Embryonic facial prominence (tissue), 1 donor: ENCODE data around the gene SHMT2.

Experiments
- DNase-seq: peaks from one replicate; pipeline ENCODE4 v3.0.0-alpha.2; 2016; ENCODE audit errors: extremely low spot score

SHMT2 gene

DNA sequence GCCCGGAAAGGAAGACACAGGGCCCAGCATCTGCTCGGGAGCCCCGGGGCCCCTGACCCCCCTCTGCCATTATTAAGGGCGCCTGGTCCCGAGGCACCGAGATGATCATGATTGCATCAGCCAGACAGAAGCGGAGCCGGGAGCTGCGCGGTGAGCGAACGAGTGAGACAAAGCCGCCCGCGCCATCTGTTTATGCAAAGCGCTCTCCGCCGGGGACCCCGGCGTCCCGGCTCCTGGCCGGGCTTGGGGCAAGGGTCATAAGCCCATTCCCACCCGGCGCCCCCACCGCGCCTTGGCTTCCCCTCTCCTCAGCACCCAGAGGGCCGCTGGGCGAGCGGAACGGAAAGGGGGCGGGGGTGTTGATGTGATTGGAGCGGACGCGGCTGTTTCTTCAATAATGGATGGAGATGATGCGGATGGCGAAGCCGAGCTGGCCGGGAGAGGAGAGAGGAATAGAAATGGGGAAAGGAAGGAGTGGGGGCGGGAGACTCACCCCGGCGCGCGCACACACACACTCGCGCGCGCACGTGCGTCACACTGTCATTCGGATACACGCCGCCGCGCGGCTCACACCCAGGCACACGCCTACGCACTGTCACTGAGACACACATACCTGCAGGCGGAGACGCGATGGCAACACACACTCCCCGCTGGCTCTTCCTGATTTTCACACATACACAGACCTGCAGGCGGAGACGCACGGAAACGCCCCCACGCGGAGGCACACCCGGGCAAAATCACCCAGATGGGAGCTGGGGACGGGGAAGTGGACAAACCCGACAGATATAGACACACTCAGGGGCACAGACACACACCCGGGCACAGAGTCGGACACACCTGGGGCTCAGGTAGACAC is 10.8 kb downstream of the SHMT2 start:
- DNase-seq: no peak

DNA sequence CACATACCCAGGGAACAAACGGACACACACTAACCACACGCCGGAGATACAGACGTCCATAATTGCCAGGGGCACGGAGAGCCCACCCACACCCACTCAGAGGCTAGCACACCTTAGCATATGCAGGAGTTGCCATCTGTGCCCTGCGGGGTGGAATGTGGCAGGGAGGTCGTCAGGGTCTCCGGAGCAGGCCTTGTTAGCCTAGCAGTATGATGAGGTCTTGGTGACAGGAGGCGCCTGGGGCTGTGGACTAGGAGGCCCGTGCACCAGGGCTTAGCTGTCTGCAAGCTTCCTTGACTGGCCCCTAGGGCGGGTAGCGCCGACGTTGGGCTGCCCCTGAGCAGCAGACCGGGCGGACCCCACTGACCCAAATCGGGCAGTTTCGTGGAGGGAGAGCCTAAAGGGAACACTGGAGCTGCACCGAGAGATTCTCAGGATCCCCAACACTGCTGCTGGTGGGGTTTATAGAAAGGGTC is 11.5 kb downstream of the SHMT2 start:
- DNase-seq: no peak

DNA sequence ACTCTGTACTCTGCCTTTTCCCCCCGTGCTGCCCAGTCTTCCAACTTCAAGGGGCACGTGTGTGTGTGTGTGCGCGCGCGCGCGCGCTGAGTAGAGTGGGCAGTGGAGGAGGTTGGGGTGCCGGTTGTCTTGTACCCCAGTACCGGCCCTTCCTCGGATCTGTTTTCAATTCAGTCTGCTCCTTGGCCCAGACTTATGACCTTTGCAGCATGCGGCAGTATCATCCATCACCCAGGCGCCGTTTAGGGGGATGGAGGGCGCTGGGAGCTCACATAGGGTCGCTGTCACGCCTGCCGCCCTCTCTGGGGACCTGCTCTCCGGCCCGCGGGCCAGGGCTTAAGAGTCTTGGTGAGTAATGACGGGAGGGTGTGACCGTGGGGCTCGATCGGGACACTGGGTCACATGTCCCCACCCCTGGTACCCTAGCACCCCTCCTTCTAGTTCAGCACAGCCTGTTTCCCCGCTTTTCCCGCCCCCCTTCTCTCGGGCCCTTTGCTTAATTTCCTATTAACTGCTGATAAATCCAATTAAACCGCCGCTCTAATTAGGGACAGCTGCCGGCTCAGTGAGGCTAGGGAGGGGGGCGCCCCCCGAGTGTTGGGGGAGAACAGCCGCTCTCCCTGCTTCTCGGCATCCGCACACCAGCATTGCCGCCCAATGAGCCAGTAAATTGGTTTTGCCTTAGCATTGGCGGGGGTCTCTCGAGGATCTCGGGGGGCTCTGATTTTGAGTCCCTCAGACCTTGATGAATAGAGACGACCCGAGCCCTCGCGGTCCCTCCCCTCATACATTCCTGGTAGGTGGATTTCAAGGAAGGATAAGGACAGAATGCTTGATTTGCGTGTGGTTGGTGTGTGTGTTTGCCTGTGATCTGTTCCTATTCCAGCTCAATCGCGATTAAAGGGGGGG is 12.1 kb downstream of the SHMT2 start:
- DNase-seq: no peak

DNA sequence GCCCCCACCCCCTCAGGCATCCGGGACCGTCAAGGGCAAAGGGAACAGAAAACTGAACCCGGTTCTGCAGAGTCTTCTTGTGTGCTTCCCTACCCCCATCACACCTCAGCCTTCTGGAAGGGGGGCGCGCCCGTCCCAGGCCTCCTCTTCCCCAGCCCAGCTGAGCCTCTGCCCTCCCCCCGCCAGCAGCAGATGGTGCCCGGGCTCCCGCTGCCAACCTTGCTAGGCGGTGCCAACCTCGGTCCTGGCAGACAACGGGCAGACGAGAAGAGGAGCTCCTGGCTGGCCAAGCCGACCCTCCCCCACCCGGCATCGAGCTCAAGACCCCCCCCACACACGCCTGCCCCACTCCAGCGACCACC is 12.8 kb downstream of the SHMT2 start:
- no peak for DNase-seq

DNA sequence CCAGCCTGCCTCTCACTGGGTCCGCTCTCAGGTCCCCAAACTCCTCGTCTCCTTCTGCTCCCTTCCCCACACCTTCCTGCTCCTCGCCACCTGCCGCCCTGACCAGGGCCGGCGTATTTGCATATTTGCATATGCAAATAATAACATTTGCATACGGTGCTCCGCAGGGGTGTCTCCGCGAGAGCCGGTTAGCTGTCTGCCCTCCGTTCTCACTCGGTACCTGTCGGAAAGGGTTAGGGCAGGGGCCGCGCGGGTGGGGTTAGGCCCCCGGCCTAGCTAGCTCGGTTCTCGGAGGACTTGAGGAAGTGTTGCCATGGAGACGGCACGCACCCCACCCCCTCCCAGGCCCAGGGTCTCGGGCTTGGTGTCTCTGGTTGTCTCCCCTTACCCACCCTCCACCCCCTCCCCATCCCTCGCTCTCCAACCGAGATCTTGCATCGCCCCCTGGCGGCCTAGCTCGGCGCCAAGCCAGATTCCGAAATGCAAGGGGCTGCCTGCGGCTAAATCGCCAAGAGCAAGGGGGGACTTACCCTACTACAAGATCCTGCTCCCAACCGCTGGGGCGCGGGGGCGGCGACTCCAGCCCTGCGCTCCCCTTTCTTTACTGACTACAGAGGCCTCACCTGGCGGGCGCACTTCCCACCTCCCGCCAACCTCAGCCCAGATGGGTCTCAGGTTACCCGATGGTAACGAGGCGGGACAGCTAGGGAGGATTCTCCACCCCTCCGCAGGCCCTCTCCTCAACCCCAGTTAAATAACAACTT is 13.4 kb downstream of the SHMT2 start:
- no peak for DNase-seq

DNA sequence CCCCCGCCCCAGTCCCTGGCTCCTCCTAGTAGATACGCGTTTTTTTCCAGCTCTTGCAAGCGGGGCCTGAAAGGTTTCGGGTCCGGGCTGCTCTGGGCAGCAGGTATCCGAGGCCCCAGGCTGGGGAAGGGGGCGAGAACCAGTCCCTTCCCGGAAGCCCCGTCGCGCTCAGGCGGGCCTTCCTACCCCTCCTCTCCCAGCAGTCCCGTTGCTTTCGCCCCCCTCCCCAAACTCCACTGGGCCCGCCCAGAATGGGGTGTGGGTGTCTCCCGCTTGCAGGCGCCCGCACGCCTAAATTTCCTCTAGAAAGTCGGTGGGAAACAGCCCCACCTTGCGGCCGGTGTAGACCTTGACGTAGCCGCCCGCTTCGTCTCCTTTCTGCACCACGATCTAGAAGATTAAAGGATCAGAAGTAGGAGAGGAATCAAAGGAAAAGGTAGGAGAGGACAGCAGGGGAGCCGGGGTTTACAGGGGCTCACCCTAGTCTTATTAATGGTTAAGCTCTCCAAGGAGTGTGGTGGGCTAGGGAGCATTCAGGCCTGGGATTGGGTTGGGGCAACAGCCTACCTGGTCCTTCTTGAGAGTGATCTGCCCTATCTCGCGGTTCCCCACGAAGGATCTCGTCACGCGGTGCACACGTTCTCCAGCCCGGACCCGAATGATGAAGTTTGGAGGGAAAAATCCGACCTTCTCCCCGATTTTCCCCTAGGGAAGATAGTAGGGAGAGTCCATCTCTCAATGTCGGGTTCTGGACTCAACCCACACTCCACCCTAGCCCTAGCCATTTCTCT is 14.2 kb downstream of the SHMT2 start:
- DNase-seq: no peak

DNA sequence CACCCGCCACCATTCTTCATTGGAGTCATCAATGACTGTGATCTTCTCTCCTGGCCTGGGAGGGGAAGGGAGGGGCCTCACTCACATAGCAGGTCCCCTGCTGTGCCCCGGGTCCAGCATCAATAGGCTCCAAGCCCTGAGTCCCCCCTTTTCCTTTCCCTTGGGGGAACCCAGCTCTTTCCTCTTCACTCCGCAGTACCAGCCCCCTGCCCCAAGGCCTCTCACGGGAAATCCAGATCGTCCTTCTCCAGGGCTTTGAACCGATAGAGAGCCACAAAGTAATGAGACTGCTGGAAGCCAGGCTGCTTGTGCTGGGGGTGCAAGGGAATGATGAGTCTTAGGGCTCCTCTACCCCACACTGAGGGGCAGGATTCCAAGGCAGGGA is 14.8 kb downstream of the SHMT2 start:
- DNase-seq: no peak

DNA sequence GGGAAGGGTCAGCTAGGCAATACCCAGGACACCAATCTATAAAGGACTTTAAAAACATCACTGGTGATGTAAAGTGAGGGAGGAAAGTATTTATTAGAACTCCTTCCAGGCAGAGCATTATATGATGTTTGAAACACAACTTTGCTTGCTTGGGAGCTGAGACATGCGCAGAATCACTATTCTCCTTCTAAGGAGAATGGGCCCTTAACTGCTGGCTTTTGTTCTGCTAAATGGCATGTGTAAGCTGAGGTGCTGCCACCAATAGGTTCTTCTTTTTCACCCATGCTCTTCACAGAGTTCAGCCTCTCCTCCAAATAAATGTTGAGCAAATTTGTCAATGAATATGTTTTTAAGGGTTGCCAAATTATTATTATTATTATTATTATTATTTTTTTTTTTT is 17.5 kb downstream of the SHMT2 start:
- DNase-seq: no peak

DNA sequence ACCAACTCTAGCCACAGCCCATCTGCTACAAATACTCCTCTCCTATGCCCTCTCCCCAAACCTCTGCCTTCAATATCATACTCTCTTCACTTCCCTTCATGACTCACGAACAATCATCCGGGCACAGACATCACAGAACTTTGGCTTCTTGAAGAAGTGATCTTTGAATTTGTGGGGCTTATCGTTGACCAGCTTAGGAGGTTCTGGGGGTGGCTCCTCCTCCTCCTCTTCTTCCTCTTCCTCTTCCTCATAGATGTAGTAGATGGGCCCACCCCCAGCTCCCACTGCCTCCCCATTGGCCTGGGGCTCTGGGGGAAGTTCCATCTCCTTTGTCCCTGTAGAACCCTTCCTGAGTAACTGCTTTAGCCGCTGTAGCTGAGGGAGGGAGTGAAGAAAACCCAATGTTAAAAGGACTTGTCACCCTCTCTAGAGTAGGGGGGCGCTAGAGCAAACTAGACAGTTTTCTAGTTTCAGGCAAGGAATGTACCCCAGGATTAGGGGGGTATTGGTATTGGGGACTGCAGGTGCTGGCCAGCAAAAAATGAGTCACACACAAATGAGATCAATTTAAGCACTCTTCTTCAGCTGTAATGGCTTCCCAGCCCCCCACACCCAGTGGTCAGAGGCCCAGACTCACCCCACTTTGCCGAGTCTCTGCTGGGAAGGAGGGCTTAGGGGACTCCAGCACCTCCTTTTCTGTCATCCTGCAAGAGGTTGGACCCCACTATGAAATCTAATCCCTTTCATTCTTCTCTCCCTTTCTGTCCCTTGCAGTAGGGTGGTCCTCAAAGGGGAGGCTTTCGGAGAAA is 19.6 kb downstream of the SHMT2 start:
- DNase-seq: no peak

DNA sequence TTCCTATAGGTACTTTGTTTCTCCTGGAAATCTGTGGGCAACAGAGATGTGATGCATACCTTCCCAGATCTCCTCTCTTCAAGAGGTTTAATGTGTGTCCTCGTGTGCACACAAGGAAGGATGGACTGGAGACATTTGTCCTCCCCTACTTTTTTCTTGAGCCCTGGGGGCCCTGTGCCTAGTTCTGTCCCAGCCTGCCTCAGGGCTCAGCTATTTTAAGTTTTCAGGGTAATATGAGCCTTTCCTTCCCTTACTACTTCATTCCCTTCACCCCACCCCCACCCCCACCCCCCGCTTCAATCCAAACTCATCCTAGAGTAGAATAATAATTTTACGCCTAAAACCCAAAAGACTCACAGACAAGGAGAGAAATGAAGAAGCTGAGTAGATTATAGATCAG is 21.0 kb downstream of the SHMT2 start:
- DNase-seq: no peak

DNA sequence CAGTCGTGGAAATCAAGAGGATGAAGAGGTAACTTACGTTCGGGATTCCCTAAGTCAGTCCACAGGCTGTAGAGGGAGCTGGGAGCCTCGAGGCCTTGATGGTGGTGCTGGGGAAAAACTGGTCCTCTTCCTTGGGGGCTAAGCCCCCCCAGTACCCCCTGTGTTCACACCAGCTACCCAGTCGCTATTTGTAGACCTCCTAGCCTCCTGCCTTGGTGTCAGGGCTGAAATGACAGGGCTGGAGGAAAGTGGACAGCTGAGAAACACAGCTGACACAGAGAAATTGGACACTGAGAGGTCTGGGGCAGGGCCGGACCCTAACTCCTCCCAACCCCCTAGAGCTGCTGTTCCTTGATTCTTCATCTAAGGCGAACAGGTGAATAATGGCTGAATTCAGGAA is 21.4 kb downstream of the SHMT2 start, which contains the start of gene STAC3:
STAC3 (minus strand) TSS at position 232 of the 400 bp plus-strand sequence. CDS start 1,551 bp downstream, outside the sequence.
- no peak for DNase-seq

DNA sequence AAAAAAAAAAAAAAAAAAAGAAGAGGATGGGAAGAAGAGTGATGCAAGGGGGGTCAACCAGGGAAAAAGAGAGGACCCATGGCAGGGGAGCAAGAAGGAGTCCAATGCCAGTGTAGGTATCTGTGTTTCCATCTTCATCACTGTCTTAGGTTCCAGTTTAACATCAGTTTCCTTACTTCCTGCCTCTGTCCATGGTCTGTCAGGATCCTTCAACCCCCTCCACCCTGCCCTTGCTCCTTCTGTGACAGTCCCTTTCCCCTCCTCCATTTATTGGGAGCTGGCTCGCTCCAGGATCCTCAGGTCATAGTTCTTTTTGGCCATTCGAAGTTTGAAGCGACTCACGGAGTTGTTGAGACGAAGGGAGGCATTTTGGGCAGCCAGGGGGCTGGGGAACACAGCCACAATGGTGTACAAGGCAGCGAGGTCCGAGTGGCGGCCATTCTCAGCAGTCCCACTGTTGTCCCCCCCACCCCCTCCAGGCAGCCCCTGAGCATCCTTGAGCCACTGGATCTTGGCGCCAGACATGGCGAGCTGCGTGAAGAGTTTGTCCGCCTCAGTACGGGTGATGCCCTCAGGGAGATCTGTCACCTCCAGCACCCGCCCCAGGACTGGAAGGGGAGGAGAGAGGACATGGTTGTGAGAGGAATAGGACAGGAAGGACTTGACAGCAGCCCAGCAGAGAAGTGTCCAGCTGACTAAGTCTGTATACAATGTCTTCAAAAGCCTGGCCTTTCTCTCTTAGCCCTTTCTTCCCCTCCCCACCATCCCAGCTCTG is 25.2 kb downstream of the SHMT2 start:
- DNase-seq: no peak

DNA sequence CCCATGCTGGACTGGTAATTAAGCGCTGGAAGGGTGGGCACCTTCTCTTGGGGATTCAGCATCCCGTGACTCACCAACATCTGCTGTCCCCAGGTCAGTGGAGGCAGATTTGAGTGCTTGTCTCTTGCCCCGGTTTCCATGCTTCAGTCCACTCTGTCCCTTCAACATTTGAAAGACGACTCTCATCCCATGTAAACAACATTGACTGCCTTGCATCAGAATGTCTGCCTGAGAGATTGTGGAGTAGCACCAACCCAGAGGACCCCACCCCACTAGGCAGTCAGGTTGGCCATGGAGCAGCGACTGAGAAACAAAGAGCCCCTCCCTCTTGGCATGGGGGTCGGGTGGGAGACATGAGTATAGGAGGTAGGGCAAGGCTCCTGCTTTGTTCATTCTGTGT is 26.4 kb downstream of the SHMT2 start:
- no peak for DNase-seq

DNA sequence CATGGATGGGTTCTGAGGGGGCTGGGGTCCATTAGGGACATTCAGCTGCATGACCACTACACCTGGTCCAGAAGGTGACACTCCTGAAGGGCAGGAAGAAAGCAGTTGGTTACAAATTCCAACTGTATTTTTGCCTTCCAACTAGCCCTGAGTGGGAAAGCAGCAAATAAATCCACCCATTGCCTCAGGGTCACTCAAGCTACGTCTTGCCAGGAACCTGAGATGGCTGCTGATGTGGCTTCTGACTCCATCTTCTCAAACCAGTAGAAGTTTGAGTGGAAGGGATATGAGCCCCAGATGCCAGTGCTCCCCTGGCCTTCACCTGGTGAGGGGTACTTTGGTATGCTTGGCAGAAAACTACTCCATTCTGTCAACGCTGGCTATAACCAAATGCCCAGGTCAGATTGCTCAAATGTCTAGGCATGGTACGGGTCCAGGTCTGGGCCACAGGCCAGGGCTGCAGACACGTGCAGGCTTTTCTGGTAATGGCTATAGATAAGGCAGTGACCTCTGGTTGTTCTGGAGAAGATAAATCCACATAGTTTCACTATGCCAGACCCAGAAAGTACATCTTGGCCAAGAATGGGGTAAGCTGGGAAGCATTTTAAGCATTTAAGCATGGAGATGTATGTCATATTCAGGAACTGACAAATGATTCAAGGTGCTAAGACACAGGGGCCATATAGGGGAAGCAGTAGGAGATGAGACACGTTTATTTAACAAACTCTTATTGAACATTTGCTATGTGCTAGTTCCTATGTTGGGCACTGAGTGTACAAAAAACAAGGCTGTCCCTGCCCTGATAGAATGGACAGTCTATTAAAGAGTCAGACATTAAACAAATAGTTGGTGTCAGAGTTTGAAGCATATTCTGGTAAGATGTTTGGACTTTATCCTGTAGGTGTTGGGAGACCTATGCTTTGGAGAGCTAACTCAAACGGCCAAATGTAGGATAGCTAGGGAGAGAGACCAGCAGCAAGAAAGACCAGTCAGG is 29.8 kb downstream of the SHMT2 start:
- no peak for DNase-seq

DNA sequence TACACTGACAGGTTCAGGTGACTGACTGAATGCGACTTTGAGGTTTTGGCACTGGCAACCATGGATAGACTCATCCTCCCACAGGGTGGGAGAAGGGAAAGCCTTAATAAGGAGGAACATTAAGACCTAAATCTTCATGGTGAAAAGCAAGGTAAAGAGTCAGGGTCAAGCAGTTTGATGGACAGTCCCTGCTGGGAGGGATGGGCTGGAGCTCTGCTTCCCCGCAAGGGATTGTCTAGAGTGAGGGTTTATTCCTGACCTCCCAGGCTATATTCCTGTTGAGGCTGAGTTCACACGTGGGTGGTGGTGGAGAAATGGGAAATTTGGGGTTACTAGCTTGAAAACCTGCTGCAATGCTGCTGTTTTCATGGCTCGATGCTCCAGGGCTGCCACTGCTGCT is 30.9 kb downstream of the SHMT2 start:
- no peak for DNase-seq

DNA sequence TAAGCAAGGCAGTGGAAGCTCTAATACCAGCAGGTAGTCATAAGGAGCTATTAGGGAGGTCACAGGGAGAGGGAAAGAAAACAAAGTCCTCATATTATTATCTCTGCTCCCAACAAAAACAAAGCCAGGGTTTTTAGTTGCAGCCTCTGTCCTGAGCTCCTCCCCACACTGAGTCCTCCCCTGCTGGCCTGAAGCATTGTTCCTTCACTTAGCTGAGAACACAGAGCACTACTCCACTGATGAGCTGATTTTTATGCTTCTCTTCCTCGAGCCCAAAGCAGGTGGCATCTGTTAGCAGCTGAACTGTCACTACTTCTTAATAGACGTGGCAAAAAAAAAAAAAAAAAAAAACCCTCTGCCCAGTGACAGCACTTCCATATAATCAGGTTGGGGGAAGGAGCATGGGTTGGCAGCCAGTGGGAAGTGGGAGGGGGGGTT is 31.9 kb downstream of the SHMT2 start:
- no peak for DNase-seq

DNA sequence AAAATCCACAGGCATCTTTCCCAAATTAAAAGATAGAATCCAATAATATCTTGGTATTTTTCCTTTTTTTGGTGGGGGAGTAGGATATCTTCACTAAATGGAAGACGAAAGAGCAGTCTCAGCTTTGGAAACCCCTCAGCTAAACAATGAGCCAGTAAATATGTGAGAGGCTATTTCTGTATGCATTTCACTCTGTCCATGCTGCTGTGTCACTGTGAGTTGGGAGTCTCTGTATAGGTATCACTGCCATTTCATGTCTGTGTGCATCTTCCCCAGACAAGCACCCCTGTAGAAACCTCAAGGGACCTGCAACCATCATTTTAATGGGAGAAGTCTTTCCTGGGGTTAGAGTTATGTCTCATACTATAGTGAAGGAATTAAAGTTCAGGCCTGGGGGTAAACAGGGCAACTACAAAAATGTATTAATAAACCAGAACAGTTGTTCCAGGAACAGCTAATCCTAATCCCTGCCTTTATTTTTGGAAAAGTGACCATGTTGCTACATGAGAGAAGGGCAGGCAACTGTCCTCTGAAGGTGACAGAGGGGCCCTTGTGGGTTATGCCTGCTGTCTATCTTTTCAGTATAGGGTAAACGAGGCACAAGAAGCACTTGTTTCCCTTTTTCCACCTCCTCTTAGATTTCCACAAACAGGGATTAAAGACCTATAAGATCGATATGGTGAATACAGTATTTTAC is 32.8 kb downstream of the SHMT2 start:
- no peak for DNase-seq

DNA sequence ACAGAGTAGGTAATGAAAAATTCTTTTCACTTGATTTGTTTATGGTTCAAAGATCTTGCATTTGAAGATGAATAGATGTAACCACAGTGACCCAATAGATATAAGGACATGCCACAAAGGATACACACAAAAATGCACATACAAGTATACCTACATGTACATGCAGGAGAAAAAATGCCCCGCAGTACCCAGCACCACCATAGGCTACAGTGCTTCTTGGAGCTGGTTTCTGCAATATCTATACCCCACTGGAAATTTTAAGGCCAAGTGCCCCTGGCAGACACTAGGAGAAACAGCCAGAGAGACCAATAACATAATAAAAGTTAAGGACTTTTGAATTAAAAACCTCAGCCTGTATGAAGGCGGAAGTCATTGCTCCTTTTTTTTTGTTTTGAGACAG is 33.6 kb downstream of the SHMT2 start:
- no peak for DNase-seq
